Measurements from ENCODE around the gene DLG2. TPM values are rescaled to one million over a fixed set of nuclear protein-coding genes. Genes with fewer than 3 reads are reported as not detected.

Gene DLG2
- total and polyA plus RNA-seq, 2 of the 8 experiments (the other 6 are each of a cell fraction or from before 2014, with no cell fraction given): 1.7 to 14.3 TPM

DNA sequence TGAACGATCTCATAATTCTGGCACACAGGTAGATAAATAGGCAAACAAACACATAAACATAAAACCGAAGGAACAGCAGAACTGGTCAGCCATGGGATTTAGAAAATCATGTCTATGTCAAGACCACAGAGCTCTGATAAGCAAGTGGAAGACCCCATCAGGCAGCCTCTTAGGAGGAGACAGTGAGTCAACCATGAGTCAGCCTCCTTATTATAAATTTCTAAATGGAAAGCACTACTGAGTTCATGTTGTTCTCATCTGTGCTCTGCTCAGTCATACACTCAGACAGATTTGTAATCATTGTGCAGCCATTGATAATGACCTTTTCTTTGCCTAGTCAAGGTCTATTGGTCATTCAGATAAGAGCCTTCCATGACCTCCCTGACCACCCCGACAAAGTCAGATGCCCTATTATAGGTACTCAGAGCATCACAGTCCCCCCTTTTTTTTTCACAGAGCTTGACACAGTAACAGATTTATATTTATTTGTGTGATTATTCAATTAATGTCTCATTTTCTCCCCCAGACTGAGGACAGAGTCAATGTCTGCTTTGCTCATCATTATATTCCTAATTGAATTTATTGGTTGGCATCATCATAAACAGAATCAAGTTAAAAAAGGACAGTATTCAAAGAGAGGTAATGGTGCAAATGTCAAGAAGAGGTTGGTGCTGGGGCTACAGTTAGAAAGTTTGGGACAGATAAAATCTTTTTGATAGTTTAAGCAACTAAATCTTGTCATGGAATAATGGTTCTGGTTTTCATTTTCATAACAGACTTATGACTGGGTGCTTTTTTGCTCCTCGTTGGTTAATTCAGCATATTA lies 1761.3 kb downstream of the DLG2 start (continued):
- TF ChIP-seq, protein P1, sequence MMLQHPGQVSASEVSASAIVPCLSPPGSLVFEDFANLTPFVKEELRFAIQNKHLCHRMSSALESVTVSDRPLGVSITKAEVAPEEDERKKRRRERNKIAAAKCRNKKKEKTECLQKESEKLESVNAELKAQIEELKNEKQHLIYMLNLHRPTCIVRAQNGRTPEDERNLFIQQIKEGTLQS (IDR thresholded peaks at IDR 0.05; ENCODE audit: insufficient read depth, low read depth, low read length): no peak
- TF ChIP-seq SIRT6 (IDR thresholded peaks at IDR 0.05; ENCODE audit: low read length) (no peak), RAD21 (IDR thresholded peaks at IDR 0.05 in 1 of 2, conservative IDR thresholded peaks at IDR 0.05 in 1 of 2; ENCODE audit: low read depth in 2 of 2, low read length in 2 of 2) (no peak), POU5F1 (IDR thresholded peaks at IDR 0.05; ENCODE audit: low read depth, low read length) (no peak), SRF (IDR thresholded peaks at IDR 0.05; ENCODE audit: low read depth, low read length) (no peak), EZH2 (IDR thresholded peaks at IDR 0.05; ENCODE audit: low read depth, low read length, severe bottlenecking) (no peak), PHF8 (conservative IDR thresholded peaks at IDR 0.05; ENCODE audit: low read depth, low read length) (no peak)
